ENCODE data around the gene VWA8.
"Not testable (repeated sequence)": the region's sequence is repeated elsewhere in the genome, so short reads cannot be mapped to it uniquely, and the experiment has no call there.

Gene VWA8

GRCh38 chr13:41546372-41547190 is 414.3 kb downstream of the VWA8 start:
- no peak for DNase-seq

- no peak for DNase-seq
Observed at GRCh38 chr13:41545432-41545707, 415.5 kb downstream of the VWA8 start.

GRCh38 chr13:41543664-41544300 is 417.1 kb downstream of the VWA8 start:
- no peak for DNase-seq

- DNase-seq, result not testable (repeated sequence)
Observed at GRCh38 chr13:41542799-41543198, 418.1 kb downstream of the VWA8 start.

GRCh38 chr13:41542281-41542680 is 418.6 kb downstream of the VWA8 start:
- no peak for DNase-seq

- no peak for DNase-seq
Observed at GRCh38 chr13:41541142-41541938, 419.6 kb downstream of the VWA8 start.

GRCh38 chr13:41540240-41540639 is 420.7 kb downstream of the VWA8 start:
- DNase-seq, result not testable (repeated sequence)

GRCh38 chr13:41533266-41534052 is 427.4 kb downstream of the VWA8 start:
- DNase-seq, result no peak

- no peak for DNase-seq
Observed at GRCh38 chr13:41528021-41528420, 432.9 kb downstream of the VWA8 start.

GRCh38 chr13:41520660-41521630 is 440.0 kb downstream of the VWA8 start:
- DNase-seq, result no peak

- no peak for DNase-seq
Observed at GRCh38 chr13:41520016-41520659, 440.8 kb downstream of the VWA8 start.
